ENCODE data around the gene FZD2.

FZD2 gene

GRCh38 chr17:44591206-44591605 lies 33.9 kb downstream of the FZD2 start:
- Histone ChIP-seq H3K9me2 (replicated peaks; ENCODE audit: insufficient read depth, low read length) (no peaks in the 10 kb centered on the region), H4K20me1 (ENCODE audit: low read depth, low read length) (no peaks in the 10 kb centered on the region), H3K36me3 (ENCODE audit: low read length) (no peaks in the 10 kb centered on the region), H3K9ac (ENCODE audit: low read length) (no peak overlapping the region), H3K4me3 (ENCODE audit: insufficient read depth, low read length, poor library complexity, severe bottlenecking) (no peak overlapping the region), H2AFZ (ENCODE audit: low read depth, low read length, severe bottlenecking) (no peak overlapping the region), H3F3A (ENCODE audit: insufficient read depth) (no peaks in the 10 kb centered on the region), H3K27me3 (ENCODE audit: low read length) (peaks cover 3% of the 10 kb centered on the region; the same call in 1 of the 2 replicates), H3K4me2 (ENCODE audit: low read depth, low read length, poor library complexity, severe bottlenecking) (no peak overlapping the region), H3K79me2 (ENCODE audit: insufficient read depth, low read length) (no peaks in the 10 kb centered on the region), H3K27ac (ENCODE audit: low read depth, low read length) (no peak overlapping the region), H3K9me3 (ENCODE audit: insufficient read depth, low read length) (no peaks in the 10 kb centered on the region)
- no peak for TF ChIP-seq EZH2phosphoT487 (conservative IDR thresholded peaks at IDR 0.05; ENCODE audit: low read length)
- TF ChIP-seq, protein P1, sequence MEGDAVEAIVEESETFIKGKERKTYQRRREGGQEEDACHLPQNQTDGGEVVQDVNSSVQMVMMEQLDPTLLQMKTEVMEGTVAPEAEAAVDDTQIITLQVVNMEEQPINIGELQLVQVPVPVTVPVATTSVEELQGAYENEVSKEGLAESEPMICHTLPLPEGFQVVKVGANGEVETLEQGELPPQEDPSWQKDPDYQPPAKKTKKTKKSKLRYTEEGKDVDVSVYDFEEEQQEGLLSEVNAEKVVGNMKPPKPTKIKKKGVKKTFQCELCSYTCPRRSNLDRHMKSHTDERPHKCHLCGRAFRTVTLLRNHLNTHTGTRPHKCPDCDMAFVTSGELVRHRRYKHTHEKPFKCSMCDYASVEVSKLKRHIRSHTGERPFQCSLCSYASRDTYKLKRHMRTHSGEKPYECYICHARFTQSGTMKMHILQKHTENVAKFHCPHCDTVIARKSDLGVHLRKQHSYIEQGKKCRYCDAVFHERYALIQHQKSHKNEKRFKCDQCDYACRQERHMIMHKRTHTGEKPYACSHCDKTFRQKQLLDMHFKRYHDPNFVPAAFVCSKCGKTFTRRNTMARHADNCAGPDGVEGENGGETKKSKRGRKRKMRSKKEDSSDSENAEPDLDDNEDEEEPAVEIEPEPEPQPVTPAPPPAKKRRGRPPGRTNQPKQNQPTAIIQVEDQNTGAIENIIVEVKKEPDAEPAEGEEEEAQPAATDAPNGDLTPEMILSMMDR (IDR thresholded peaks at IDR 0.05; ENCODE audit: insufficient read depth, low read length, poor library complexity, severe bottlenecking), result no peak

GRCh38 chr17:44593156-44593555 lies 35.9 kb downstream of the FZD2 start:
- Histone ChIP-seq H4K20me1 (ENCODE audit: low read depth, low read length) (no peaks in the 10 kb centered on the region), H3K4me2 (ENCODE audit: low read depth, low read length, poor library complexity, severe bottlenecking) (no peak overlapping the region), H3K9ac (ENCODE audit: low read length) (no peak overlapping the region), H3K79me2 (ENCODE audit: insufficient read depth, low read length) (no peaks in the 10 kb centered on the region), H3F3A (ENCODE audit: insufficient read depth) (no peaks in the 10 kb centered on the region), H3K27ac (ENCODE audit: low read depth, low read length) (no peak overlapping the region), H2AFZ (ENCODE audit: low read depth, low read length, severe bottlenecking) (no peak overlapping the region), H3K36me3 (ENCODE audit: low read length) (no peaks in the 10 kb centered on the region), H3K27me3 (ENCODE audit: low read length) (no peaks in the 10 kb centered on the region), H3K4me3 (ENCODE audit: insufficient read depth, low read length, poor library complexity, severe bottlenecking) (no peak overlapping the region), H3K9me2 (replicated peaks; ENCODE audit: insufficient read depth, low read length) (no peaks in the 10 kb centered on the region), H3K9me3 (ENCODE audit: insufficient read depth, low read length) (no peaks in the 10 kb centered on the region)
- TF ChIP-seq EZH2phosphoT487 (conservative IDR thresholded peaks at IDR 0.05; ENCODE audit: low read length), result no peak
- TF ChIP-seq, protein P1 (IDR thresholded peaks at IDR 0.05; ENCODE audit: insufficient read depth, low read length, poor library complexity, severe bottlenecking), result no peak

GRCh38 chr17:44595216-44595775 lies 38.0 kb downstream of the FZD2 start:
- Histone ChIP-seq H3K9ac (ENCODE audit: low read length) (no peak overlapping the region), H3K79me2 (ENCODE audit: insufficient read depth, low read length) (no peaks in the 10 kb centered on the region), H3K4me2 (ENCODE audit: low read depth, low read length, poor library complexity, severe bottlenecking) (no peak overlapping the region), H3K36me3 (ENCODE audit: low read length) (no peaks in the 10 kb centered on the region), H3K9me3 (ENCODE audit: insufficient read depth, low read length) (no peaks in the 10 kb centered on the region), H3K9me2 (replicated peaks; ENCODE audit: insufficient read depth, low read length) (no peaks in the 10 kb centered on the region), H3K27me3 (ENCODE audit: low read length) (no peaks in the 10 kb centered on the region), H3F3A (ENCODE audit: insufficient read depth) (no peaks in the 10 kb centered on the region), H3K27ac (ENCODE audit: low read depth, low read length) (no peak overlapping the region), H4K20me1 (ENCODE audit: low read depth, low read length) (no peaks in the 10 kb centered on the region), H2AFZ (ENCODE audit: low read depth, low read length, severe bottlenecking) (no peak overlapping the region), H3K4me3 (ENCODE audit: insufficient read depth, low read length, poor library complexity, severe bottlenecking) (no peak overlapping the region)
- TF ChIP-seq, protein P1 (IDR thresholded peaks at IDR 0.05; ENCODE audit: insufficient read depth, low read length, poor library complexity, severe bottlenecking), result no peak

Data from SU-DHL-6 (cell line).